ENCODE results near the gene NUP93.

- no peak for TF ChIP-seq EZH2 (IDR thresholded peaks at IDR 0.05; ENCODE audit: low read depth)
- no peak for TF ChIP-seq CTCF (conservative IDR thresholded peaks at IDR 0.05)
Observed at GRCh38 chr16:56832768-56833167, 102.8 kb downstream of the NUP93 start.
